GM19043 (cell line): ENCODE results near the gene CHMP6.

Experiments used
- ATAC-seq: cut with Tn5 transposase; IDR thresholded peaks from one replicate; pipeline ENCODE4 v1.9.1; 2021; ENCODE audit warnings: low read depth; ENCODE audit not compliant: unreplicated experiment

CHMP6 gene

DNA sequence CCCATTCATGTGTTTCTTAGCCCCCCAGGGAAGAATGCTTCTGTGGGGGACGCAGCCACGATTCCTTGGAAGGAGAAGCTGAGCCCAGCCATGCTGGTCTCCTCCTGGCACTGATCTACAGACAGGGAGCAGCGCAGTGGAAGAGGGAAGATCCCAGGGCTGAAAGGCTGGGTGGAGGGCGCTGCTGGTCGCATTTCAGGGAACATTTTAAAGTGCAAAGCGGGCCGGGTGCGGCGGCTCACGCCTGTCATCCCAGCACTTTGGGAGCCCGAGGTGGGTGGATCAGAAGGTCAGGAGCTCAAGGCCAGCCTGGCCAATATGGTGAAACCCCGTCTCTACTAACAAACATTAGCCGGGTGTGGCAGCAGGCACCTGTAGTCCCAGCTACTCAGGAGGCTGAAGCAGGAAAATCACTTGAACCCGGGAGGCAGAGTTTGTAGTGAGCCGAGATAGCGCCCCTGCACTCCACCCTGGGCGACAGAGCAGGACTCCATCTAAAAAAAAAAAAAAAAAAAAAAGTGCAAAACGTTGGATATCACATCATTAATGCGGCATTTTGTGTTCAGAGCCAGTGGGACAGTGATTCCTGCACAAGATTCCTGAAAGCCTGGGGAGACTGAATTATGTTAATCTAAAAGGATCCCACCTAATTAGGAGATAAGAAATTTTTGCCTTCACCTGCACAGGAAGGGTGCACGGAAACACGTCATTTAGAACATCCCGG, 558 bp upstream of the CHMP6 start:
- ATAC-seq = no peak

DNA sequence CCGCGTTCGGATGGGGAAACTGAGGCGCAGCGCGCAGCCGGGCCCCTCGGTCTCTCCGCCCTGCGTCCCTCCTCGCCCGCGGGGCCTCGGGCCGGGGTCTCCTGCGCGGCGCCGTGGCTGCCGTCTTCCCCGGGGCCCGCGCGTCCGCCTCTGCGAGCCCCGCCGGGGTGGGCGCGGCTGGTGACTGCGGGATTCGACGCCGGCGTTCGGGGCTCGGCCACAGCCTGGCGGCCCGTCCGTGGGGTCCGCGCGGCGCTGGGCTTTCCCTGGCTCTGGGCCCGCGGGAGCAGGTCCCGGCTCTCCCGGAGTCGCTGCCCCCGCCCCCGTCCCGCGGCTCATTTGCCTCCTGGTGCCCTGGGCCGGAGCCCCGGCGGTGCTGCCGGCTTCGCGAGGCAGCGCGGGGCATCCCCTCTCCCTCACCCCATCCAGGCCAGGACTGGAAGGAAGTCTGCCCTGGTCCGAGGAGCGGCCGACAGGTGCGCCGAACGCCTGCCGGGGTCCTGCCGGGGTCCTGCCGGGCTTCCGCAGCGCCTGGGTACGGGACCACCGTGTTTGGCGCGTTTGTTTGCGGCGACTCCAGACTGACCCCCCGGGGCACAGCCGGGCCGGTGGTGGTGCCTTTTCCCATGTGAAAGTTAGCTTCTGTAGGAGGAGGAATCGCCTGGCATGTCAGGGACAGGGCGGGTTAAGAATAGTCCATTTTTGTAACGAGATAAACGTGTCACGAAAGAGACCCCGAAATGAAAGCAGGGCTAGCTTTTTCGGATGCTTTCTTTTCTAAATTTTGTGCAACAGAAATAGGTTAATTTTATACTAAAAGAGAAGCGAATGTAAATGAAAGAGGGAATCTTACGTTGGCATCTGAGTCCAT, 671 bp downstream of the CHMP6 start:
- peak; percentile 18 for ATAC-seq

DNA sequence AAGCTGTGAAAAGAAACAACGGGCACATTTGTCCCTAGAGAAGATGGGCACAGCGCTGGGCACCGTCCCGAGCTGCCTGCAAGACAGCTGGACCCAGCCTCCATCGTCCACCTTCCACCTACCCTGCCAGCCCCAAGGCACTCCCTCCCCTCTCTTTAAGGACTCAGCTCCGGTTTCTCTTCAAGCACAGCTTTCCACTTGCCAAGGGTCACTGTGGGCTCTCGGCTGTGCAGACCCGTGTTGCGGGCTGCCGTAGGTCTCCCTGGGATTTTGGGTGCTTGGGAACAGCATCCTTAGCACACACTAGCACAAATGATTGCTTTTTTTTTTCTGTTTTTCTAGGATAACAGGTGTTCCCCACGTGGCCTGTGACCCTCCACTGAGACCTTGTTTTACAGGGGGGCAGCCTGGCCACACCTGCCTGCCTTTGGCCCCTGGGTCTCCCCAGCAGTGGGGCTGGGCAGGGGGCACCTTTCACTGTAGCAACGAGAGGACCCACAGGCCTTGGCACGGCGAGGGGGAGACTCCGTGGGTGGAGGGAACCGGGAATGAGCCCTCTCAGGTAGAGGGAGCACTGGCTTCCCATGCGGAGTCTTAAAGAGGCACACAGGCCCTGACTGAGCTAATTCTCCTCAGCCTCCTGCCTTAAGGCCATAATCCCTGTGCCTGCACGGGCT, 1.4 kb downstream of the CHMP6 start:
- ATAC-seq = no peak

DNA sequence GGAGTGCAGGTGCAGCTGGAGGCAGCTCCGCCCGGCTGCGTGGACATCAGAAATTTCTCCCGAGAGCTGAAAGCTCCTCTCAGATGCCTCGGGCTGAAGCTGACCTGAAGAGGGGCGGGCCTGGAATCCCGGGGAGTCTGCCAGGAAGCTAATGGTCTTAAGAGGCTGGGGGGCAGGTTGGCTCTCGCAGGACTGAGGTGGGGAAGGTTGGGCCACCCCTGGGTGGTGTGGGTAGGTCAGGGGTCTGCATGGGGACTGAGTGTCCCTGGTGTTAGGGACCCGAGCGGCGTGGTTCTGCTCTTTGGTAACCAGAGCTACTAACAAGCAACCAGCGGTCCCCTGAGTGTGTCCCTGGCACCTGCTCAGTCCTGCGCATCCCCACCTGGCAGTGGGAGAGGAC, 3.5 kb downstream of the CHMP6 start:
- ATAC-seq = no peak

DNA sequence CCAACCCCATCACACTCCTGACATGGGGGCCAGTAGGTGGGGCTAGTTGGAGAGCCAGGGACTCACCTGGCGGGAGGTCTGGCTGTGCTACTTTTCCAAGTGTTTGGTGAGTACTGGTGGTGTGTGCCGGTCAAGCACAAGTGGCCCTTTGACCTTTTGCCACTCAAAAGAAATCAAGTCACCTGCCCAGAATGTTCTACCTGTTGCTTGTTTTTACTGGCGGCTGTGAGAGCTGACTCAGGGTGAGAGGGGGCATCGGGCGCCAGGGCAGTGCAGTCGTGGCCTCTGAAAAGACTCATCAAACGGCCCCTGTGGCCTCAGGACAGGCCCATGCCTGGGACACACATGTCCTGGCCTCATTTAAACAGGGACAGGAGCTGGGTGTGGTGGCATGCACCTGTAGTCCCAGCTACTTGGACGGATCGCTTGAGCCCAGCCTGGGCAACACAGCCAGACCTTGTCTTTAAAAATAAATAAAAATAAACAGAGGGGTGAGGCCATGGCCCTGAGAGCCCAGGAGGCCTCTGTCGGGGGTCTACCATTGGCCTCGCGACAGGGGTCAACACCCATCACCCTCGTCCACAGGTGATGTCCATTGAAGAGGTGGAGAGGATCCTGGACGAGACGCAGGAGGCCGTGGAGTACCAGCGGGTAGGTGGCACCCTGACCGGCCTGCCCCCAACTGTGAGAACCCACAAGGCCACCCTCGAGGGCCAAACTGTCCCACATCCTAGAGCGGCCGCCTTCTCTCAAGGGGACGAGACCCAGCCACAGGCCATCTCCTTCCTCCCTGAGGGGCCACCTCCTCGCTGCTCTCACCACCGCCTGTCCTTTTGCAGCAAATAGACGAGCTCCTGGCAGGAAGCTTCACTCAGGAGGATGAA, 5.0 kb downstream of the CHMP6 start:
- ATAC-seq = no peak

DNA sequence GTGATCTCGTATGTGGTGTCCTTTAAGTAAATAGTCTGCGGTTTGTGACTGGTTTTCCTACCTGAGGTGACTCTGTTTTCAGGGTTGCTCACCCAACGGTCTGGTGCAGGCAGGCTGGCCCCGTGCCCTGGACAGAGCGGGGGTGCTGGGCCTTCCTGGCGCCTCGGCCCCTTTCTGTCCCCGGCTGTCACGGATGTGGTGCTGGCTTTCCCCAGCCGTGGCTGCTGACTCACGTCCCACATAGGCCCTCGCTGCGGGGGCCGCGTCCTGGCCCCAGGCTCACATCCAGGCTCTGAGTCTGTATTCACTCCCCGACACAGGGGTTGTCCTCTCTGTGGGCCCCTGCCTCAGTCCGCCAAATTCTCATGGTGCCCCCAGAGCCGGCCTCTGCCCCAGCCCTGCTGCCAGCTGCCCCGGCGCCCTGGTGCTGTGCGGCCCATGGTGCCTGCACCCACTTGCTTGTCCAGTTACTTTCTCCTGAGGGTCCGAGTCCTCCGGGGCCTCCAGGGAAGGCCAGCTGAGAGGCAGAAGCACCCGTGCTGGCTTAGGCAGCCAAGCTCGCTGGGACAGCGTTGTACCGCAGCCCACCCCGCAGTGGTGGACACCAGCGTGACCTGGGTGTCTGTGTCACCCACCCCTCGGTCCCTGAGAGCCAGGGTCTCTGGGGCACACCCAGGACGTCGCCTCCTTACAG, 5.9 kb downstream of the CHMP6 start:
- ATAC-seq = no peak

DNA sequence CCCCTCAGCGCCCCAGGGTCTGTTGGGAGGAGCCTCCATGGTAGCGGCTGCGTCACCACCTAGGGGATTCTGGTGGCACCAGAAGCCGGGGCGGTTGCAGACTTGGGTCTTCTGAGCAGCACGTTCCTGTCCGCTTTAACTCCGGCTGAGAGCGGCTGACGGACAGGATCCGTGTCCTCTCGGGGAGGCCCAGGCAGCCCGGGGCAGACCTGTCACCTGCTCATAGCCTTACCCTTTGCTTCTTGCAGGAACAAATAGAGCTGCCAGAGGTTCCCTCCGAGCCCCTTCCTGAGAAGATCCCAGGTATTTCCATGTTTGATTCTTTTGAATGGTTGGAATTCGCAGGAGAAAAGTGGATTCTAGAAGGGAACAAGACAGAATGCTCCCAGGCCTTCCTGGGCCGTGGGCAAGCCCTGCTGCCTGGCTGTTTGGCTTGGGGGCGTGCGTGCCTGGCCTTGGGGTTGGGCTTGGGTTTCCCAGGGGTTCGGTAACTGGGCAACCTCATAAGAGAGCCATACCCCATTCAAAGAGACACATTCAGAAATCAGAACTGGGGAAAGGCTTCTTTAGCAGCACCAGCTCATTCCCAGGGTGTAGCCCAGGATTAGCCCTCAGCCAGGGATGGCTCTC, 6.6 kb downstream of the CHMP6 start:
- ATAC-seq = no peak

DNA sequence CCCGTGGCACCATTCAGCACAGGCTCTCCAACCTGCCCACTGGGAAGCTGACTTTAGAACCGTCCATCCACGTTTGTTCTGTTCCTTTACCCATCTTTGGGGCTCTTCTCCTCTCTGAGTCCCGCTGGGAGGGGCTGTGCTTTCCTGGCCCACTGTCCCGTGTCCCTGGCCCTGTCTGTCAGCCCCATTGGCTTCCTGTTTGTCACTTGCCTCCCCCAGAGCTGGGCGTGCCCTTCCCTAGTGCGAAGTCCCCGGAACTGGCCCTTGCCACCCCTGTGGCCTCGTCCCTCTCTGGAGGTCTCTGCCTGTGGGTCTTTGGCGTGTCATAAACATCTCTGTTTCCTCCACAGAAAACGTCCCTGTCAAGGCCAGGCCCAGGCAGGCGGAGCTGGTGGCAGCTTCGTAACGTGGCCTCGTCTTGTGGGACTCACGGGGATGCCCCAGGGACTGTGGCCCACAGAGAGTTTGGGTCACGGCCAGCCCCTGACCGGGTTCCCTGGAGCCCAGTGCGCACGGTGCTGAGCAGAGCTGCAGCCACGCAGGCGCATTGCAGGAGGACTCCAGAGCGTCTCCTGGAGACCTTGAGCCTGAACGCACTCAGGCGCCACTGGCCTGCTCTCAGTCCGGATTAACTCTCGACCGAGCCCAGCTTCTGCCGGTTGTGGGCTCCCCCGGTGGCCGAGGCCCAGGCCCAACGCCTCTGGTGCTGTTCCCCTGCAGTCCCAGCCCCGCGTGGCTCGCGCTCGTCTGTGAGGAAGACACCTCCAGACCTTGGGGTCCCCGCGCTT, 7.3 kb downstream of the CHMP6 start:
- ATAC-seq = no peak

DNA sequence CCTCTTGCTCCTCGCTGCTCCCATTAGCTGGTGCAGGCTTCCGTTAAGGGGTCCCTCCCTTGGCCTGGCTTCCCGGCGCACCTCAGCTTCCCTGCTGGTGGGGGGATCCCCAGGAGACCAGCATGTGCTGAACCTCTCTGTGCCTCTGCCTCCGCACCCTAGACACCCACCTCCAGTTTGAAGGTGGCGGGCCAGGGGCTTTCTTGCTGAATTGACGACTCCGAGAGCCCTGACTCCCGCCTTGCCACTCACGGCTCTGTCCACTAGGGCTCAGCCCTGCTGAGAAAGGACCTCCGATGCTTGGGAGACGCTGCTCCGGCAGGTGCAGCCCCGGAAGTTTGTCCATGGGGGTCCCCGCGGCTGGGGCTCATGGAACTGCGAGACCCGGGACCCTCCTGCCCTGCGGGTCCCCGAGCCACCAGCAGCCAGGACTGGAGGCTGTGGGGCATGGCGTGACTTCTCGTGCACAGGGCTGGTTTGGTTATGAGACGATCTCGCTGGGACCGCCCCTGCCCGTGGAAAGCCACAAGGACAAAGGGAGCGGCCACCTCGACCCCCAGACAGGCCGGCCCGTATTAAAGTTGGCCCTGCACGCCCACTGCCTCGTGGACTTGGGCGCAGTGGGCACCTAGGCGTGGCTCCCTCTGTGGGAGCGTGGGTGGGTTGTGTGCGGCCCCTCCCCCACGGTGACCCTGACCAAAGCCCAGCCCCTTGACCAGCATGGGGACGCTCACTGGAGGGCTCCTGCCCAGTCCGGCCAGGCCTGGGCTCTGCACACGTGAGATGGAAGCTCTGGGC, 8.1 kb downstream of the CHMP6 start:
- ATAC-seq = no peak

DNA sequence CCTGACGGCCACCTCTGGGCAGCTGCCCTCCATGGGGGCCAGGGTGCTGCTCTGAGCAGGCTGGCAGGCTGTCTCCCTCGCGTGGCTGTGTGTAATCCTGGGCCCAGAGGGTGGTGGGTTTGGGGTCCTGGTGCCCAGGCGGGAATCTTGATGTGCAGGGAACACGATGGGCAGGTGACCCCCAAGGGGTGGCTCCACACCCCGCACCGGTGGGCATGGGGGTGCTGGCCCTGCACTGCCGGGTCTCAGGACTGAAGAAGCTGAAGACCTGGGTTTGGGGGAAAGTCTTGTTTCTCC, 8.6 kb downstream of the CHMP6 start:
- ATAC-seq = no peak

DNA sequence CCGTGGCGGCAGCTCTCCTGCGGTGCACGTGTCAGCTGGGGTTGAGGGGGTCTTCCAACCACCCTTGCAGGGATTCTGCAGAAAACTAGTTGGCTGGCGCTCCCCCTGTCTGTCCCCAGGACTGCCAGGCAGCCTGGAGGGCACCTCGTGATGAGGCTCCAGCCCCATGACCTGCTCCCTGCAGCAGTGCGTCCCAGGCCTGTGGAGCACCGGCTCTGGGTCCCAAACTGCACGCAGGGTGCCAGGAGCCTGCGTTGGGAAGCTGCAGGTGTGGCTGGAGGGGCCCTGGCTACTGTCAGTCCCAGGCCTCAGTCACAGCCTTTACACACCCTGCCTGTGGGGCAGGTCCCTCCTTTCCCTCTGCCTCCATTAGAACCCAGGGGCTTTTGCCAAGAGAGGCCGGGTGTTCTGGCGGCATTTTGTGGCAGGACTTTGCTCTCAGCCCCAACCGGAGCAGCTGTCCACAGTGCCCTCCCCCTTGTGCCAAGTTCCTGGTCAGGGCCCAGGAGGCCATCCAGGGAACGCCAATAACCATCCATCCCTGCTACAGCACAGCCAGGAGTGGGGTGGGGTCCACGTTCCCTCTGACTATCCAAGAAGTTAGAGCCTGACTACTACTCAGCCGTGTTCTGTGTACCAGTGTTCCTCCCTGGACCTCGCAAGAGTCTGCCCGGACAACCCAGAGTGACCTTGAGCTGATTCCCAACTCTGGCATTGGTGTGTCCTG, 9.2 kb downstream of the CHMP6 start:
- no peak for ATAC-seq

DNA sequence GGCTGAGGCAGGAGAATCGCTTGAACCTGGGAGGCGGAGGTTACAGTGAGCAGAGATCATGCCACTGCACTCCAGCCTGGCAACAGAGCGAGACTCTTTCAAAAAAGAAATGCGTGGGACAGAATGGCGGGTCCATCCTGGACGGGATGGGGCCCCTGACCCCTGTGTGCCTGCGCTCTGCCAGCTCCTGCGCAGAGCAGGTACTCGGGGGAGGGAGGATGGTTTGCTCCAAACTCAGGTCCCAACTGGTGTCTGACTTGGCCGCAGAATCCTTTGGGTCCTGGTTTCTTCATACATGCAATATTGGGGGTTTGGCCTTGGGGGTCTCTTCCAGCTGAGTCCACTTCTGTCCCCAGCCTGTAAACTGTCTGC, 10.4 kb downstream of the CHMP6 start:
- no peak for ATAC-seq

DNA sequence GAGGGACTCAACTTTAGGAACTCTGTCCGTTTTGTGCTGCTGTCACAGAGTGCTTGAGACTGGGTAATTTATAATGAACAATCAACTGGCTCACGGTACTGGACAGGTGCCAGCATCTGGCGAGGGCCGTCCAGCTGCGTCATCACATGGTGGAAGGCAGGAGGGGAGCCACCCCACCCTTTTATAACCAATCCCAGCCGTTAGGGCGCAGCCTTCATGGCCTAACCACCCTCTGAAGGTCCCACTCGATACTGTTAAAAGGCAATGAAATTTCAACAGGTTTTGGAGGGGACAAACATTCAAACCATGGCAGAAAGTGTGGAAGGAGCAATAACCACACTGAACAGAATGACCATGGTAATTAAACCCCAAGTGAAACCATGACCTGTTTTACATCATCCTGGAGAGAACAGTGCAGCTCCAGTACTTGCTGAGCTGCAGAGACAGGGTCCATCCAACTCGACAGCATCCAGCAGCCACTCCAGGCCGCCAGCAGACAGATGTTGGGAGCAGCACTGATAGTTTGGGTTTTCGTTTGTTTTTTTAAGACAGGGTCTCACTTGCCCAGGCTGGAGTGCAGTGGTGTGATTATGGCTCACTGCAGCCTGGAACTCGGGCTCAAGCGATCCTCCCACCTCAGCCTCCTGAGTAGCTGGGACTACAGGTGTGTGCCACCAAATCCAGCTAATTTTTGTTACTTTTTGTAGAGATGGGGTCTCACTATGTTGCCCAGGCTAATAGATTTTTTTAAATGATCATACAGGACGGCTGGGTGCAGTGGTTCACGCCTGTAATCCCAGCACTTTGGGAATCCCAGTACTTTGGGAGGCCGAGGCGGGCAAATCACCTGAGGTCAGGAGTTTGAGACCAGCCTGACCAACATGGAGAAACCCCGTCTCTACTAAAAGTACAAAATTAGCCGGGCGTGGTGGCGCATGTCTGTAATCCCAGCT, 11.0 kb downstream of the CHMP6 start:
- ATAC-seq = no peak

DNA sequence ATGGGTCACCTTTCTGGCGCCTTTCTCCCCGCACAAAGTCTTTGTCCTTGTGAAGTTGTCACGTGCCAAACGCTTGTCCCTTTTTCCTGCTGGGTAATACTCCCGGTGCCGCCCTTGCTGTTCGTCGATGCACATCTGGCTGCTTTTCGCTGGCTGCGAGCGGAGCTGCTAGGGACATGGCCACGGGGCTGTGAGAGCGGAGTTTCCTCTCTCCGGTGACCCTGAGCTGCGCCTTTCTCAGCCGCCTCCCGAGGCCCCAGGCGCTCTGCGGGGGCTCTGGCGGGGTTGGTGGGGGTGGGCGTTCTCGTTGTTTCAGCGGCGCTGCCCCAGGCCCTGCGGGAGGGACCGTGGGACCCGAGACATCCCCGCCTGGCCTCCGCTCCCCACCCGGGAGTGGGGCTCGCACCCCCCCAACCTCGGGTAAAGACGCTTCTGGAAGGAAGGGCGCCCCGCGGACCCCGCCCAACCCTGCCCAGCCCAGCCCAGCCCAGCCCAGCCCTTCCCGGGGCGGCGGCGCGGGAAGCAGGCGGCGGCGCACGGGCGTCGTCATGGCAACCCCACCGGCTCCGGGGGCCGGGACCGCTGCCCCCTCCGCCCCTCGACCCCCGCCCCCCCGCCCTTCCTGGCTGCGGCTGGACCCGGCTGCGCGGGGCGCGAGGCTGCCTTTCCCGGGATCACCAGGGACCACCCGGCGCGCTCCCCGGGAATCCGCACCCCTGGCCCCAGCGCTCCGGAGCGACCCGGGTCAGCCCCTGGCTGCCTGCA, 12.3 kb downstream of the CHMP6 start:
- no peak for ATAC-seq

DNA sequence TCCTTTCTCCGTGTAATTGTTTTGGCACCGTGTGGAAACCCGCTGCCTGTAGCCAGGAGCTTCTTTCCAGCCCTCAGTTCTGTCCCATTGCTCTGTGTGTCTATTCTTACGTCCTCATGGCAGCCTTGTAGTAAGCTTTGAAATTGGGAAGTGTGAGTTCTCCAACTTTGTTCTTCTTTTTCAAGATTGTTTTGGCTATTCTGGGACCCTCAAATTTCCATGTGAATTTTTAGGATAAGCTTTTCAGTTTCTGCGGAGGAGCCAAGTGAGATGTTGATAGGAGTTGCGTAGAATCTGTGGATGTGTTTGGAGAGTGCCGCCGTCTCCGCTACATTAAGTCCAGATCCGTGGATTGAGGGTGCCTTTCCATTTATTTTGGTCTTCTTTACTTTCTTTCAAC, 15.2 kb downstream of the CHMP6 start:
- no peak for ATAC-seq

DNA sequence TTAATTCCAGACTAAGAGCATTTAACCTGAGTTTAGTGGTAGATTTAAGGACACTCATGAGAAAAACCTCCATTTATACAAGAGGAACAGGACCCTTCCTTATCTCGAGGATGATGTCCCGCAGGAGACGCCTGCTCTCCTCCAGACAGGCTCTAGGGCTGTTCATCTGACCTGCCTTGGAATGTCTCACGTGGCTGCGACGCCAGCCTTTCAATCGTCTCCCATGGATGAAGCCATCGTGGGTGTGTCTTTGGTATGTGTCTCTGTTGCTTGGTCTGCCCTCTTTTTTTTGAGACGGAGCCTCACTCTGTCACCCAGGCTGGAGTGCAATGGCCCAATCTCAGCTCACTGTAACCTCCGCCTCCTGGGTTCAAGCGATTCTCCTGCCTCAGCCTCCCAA, 16.5 kb downstream of the CHMP6 start:
- no peak for ATAC-seq
